Fibroblast of peridontal ligament (primary cell): ENCODE results near the gene FSIP1.
A peak's percentile ranks its signal among the peaks of the same experiment; 100 is the strongest.

Experiments used
- DNase-seq: peaks from one replicate; pipeline ENCODE4 v3.0.0-alpha.2; 2010; ENCODE audit errors: extremely low read depth

FSIP1 gene

DNA sequence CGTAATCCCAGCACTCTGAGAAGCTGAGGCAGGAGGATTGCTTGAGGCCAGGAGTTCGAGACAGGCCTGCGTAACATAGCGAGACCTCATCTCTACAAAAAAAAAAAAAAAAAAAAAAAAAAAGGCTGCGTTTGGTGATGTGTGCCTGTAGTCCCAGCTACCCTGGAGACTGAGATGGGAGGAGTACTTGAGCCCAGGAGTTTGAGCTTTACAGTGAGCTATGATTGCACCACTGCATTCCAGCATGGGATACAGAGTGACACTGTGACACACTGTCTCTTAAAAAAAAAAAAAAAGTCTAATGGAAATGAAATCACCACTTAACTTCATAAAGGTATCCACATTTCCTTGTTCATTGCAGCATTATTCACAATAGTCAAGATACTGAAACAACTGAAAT, 136.2 kb downstream of the FSIP1 start:
- DNase-seq = no peak

DNA sequence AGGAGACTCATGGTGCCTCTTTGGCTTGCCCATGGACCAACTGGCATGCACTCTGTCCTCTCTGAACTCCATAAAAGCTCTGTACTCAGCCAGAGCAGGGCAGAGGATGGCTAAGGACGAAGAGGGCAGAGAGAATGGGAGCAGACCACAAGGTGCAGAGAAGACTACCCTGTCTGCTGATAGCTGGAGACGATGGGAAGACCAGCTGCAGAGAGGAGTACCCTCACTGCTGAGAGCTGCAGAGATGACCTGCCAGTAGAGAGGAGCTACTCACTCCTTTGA, 136.7 kb downstream of the FSIP1 start:
- no peak for DNase-seq

DNA sequence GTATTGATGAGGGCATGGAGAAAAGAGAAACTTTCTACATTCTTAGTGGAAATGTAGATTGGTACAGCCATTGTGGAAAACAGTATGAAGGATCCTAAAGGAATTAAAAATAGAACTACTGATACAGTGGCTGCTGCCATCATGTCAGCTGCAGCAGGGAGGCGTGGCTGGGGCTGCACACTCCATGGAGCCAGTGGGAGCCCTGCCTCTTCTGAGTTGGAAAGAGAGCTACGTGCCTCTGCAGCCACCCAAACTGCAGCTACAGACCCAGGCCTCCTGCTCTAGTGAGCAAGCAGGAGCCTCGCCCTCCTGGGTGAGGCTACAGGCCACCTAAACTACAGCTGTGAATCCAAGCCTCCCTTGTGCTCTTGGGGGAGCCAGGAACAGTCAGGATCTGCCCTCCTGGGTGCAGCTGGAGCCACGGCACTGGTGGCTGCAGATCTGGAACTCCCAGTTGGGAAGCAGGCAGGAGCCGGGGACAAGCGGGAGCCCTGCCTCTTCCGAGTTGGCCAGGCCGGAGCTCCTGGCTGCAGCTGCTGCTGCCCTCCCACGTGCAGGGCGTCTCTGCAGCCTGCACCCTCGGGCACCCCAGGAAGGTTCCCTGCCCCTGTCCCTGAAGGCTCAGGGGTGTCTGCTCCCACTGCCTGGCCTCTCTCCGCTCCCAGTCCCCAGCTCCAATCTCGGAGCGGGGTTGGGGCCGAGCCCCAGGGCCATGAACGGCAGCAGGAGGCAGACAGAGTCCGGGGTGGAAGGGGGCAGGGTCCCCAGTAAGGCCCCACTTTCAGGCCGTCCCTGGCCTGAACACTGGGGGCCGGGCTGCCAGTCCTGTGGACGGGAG, 137.3 kb downstream of the FSIP1 start:
- DNase-seq = no peak

DNA sequence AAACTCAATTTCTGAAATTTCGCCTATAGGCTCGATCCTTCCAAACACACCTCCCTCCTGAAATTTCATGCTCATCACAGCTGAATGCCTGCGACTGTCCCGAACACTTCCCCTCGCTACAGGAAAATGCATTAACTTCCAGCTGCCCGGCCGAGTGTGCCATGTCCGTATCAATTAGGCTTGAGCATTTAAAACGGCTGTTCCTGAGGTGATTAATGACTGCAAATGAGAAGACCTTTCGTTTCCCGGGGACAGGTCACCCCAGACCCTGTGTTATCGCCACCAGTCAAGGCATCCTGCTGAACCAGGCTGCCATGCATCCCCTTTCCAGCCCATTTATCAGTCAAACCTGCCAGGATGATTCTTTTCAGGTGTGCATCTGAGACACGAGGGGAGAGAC, 138.5 kb downstream of the FSIP1 start:
- no peak for DNase-seq

DNA sequence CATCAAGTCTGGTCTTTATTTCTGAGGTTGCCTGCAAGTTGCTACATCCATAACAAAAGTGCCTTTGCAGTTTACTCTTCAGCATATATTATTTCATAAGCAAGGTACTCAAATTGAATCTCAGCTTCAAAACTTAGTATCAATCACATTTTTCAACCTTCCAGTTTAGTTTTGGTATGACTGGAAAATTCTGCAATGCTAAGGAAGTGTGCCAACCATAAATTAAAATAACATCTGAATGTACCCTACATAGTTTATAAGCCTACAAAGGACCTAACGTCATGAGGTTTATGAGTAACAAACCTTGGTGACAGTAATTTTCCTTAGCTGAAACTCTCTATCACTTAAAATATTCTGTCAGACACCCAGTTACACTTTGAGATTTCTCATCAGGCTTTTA, 138.9 kb downstream of the FSIP1 start:
- no peak for DNase-seq

DNA sequence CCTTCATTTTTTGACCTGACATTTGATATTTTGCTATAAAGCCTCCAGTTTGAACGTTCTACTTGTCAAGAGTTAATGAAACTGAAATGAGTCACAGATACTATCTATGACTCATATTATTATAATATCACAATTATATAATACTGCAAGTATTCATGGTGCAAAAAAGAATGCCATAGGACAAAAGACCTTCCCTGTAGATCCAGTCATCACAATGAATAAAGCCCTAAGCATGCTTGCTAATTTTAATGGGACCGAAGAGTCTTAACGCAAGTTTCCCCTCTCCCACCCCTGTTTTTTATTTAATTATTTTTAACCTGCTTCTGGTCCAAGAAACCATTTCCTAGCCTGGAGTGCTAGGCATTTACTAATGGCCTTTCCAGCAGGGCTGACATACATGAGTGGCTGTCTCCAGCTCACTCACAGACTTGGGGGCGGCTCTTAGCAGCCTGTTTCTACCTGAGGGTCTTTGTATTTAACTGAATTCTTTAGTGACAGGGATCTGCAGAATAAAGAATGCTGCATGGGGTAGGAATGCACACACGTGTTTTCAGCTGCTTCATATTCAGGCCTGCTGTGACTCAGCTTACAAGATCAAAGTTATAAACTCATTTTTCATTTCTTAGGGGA, 140.5 kb downstream of the FSIP1 start:
- DNase-seq = no peak

DNA sequence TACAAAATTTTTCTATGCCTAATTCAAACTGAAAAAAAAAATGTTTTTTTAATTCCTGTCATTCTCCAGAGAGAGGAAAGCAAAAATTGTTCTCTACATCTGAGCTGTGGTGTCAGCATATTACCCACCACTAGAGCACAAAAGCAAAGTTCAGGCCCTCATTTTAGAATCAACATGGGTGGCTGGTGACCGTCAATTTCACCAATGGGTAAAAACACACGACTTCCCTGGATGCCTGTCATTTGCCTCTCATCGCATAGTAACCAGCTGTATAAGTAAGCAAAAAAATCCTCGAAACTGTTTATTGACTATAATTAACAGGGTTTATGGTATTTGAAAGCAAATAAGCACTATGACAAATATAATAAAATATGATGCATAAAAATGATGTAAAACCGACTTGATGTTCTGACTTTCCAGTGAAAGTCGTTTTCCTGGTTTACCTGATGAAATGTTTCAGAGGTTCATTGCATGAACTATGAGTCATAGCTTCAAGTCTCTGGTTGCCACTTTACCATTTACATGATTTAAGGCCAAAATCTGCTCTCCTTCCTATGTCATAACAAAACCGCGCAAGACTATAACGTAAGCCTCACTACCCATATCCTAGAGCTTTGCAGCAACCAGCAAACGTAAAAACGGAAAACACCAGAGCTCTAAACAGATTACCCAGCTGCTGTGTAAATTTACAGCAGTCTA, 141.3 kb downstream of the FSIP1 start:
- no peak for DNase-seq

DNA sequence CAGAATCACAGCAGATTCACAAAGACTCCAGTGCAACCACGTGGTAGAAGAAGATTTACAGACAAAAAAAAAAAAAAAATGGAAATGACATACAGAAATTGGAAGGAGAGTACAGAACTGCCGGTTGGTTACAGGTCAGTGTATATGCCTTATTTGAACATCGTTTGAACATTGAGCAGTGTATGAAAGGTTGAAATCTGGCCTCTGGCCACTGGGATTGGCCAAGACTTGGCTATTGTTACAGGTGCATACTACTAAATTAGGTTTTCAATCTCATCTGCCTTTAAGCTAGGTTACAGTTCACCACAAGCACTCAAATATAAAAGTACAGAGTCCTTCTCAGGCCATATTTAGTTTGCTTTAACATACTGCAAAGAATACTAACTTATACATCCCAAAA, 142.0 kb downstream of the FSIP1 start:
- DNase-seq = no peak

DNA sequence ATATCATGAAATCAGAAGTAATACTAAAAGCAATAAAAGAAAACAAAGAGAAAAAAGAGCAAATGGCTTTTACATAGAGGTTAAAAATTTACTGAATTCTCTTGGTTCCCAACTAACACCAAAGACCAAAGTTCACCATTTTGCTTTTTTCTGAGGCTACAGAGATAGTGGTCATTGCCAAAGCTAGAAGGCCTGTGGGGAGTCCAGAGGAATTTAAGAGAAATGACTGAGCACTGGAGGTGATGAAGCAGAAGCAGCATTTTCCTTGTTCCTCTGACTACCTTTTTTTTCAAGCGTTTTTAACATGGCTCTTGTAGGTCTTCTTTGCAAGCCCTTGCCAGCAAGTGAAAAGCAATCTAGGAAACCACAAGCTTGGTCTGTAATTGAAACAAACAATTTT, 143.6 kb downstream of the FSIP1 start:
- DNase-seq = no peak

DNA sequence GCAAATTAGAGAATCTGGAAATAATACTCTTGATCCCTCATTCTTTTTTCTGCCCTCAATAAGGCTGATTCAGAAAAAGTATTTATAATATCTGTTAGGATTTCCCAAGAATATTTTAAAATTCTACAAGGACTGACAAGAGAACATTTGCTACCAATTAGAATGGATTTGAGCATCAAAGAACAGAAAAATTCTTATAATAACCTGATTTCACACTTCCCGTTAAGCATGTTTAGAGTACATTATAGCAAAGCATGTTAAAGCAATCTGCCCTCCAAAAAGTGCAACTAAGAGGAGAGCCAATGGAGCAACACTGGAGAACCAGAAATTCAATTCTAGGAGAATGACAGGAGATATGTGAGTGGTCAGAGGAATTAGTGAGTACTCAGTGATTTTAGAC, 144.6 kb downstream of the FSIP1 start:
- no peak for DNase-seq

DNA sequence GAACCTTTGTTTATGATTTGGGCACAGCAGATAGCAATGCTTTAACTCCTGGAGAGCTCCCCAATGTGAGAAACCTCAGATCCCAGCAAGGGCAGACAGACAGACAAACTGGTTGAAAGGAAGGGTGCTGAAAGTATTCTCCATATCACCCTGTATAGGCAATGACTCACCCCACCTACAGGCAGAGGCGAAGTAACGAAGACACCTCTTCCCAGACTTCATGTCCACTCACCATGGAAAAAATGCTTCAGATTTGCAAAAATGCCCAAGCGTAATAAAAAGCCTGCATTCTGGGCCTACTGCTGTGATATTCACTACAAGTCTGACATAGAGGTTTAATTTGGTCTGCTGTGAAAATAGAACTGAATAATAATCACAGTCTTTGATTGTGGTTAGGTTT, 151.3 kb downstream of the FSIP1 start:
- no peak for DNase-seq

DNA sequence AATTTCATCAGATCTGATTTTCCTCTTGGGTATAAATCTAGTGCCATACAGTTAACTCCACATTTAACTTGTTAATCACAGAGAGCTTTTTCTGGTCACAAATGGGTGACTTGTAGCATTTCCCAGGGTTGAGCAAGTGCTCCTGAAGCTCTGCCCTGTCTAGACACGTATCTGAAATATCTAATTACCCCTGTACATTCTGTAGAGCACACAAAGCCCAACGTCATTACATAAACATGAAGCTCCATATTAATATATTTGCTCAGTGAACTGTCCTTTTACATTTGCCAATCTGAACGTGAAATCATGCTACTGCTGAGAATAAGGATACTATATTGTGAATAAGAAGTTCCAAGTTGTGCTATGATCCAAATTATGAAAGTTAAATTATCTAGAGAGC, 152.7 kb downstream of the FSIP1 start:
- DNase-seq = no peak

DNA sequence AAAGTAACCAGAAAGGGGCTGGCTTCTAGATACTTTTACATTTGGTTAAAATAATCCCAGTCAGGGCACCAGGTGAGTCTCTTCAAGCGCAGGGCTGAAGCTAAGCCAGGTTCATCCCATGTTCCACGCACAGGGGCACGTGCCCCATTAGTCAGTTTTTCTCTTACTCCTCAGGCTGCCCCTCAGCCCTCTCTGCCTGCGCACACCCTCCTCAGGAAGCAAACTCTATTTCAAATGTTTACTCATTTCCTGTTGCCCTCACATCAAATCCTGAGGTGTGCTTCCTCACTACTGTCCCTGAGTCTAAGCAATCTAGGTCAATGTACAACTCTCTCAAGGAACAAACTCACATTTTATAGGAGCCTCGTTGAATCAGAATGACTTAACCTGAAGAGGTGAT, 153.3 kb downstream of the FSIP1 start:
- no peak for DNase-seq

DNA sequence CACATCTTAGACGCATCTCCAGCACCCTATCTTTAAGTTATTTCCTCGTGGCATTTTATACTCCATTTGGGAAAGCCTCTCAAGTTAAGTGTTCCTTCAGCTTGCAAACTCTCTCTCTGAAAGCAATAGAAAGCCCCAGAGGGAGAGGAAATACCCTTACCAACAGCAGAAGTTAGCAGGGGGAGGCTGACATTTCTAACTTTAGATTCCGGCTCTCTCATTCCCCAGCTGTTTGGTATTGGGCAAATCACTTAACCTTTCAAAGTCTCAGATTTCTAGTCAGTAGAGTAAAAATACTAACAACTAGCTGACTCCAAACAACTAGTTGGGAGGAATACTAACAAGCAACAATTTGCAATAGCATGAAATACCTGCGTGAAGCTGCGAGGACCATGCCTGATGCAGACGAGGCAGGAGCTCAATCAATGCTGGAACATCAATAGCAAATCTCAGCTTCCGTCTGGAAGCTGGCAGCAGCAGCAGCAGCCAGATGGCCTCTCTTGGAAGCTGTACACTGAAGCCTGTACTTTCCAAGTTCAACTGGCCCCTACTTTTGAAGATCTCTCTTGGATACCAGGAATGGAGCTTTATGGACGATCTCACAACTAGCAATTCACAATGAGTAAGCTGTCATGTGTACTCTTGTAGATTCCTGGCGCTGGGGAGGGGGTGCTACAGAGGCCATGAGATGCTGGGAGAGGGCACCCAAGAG, 153.9 kb downstream of the FSIP1 start:
- peak; percentile 29 for DNase-seq

DNA sequence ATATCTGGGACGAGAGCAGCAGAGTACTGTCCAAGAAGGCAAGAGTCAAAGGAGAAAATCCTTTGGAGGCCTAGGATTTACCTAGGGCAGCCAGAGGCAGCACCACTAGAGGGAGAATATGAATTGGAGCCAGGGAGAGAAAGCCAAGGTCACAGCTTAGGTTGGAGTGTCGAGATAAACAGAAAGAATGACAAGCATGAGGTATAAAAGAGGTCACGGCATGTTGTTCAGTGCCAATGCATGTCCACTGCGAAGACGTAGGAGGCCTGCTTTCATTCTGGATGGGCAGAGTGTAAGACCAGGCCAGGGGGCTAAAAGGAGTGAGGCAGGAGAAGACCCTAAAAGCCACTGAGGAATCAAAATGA, 154.5 kb downstream of the FSIP1 start:
- no peak for DNase-seq

DNA sequence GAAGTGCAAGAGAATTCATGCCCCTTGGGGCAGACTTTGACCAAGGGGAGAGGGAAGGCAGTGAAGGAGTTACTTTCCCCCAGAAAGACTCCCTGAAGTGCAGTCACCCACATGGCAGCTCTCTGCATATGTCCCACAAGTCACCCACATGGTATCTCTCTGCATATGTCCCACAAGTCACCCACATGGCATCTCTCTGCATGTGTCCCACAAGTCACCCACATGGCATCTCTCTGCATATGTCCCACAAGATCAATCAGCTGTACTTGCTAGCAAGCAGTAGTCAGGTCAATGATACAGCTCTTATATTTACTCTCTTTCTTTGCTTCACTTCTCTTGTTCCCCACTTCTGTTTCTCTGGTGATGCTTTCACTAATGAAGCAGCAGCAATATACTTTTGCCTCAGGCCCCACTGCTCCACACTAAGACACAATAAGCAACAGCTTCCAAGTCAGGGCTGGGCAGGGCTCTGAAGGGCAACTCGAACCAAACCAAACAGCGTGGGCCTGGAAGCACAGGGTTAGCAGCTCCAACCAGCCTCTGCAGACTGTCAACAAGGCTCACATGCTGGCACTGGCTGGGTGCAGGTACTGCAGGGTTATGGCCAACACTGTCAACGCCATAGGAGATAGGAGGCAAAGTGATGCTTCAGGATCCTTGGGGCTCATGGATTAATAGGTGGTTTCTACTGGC, 155.0 kb downstream of the FSIP1 start:
- DNase-seq = no peak

DNA sequence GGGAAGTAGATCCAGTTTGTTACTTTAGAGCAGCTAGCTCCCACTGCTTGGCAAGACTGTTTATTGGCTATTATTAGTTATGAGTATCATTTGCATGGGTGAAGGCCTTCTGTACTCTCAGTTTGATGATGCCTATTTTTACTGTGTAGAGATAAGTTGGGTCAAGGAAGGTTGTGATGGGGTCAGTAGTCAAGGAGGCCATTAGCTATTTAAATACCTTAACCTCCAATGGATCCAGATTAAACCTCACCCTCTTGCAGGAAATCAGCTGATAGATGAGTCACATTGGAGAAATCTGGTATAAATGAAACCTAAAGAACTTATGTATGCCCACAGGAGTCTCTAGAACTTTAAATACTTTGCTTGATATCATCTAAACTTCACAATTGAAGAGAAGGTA, 156.8 kb downstream of the FSIP1 start:
- peak; percentile 38 for DNase-seq

DNA sequence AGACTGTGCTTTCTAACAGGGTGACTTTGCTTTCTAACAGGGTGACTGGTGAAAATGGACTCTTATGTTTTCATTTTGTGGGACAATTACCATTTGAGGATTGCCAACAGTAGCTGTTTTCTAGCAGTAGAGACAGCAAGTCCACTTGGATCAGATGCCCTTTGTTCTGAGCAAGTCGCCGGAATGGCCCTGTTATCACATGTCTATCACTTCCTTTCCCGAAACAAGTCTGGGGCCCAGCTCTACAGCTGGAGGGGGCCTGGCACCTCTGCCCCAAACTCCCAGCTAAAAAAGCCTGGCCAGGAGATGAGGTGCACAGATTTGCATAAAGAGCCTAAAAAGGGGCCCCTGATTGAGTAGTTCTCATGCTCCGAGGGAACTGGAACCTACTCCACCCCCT, 157.2 kb downstream of the FSIP1 start:
- no peak for DNase-seq

DNA sequence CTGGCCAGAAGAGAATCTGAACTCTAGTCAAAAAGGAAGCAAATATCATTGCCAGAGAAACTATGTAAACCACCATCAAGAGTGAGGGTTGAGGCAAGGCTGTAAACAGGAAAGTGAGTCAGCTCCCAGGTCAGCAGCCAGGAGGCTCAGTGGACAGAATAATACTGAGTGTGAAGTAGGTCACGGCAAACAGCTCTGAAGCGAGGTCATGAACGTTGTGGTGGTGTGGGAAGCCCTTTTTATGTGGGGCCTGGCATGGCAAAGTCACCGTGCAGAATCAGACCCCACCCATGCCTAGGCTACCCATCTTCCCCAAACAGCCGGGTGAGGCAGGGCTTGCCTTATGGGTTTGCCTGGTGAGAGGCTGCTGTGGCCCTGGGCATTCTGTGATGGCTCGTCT, 157.8 kb downstream of the FSIP1 start:
- DNase-seq = peak; percentile 89

DNA sequence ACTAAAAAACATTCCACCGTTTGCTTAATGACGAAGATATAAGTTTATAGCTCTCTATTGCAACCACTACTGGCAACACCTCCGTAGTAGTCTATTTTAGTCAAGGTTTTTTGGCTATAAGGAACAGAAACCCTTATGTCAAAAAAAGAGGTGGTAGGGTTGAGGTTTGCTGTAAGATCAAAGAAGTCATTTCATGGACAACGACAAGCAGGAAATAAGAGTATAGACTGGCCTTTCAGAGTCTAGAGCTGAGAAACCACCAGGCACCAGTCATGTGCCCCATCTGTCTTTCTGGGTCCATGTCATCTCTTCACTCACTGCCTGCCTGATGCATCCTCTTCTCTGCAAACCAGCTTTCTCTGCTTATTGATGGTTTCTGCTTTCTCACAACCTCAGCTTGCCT, 159.1 kb downstream of the FSIP1 start:
- no peak for DNase-seq

DNA sequence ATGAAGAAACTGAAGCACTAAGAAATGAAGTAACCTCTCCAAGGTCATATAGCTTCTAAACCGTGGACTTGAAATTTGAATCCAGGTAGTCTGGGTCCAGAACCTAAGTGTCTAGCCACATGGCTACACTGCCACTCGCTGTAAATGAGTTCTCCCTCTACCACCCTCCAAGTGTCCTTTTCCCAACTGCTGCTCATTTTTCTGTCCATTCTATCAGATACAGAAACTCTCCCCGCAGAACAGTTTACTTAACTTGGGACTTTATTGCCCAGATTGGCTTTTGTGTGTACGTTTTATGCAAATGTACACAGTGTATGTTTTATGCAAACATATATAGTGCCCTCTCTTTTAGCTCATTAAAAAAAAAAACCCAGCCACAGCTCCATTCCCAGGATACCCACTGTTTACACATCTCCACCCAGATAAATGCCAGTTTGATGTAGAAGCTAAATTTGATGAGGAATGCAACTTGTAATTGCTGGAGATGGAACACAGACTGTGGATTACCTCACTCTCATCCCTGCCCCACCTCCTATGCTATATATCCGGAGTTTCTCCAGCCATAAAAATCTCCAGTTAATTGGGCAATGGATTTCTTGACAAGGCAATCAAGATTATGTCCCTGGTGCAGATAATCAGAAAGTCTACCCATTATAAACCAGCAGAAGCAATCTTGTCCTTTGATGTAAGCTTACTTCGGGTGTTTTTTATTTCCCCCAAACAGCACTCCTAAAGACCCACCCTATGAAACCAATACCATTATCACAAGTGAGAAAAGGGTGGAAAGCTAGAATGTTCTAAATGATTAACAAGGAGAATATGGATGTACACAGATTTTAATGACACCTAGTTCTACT, 159.8 kb downstream of the FSIP1 start:
- no peak for DNase-seq
